K562 (cell line): ENCODE measurements around the gene TMEM207. TPM values are rescaled to one million over a fixed set of nuclear protein-coding genes. Genes with fewer than 3 reads are reported as not detected.

Experiments used
- ATAC-seq: fragments of 200-7000 bp; cut with Tn5 transposase; 3 replicates; pipeline ENCODE4 v1.9.1; 2020; ENCODE audit warnings: moderate library complexity
- BruUV-seq: library from RNA; stranded (reverse); fragments of 400-500 nt; replicated peaks from 2 replicates; lab custom pipeline; 2021; lab: Mats Ljungman, UMichigan
- CTCF ChIA-PET: fragments of 300-600 bp; formaldehyde crosslinking; extraction: SDS; loops from one replicate; lab custom pipeline; 2021; ENCODE audit warnings: low intra/inter-chr PET ratio; lab: Yijun Ruan, JAX
- POLR2A ChIA-PET: fragments of 300-600, 350-650 bp; sonication (Branson Sonifier 250); formaldehyde crosslinking; extraction: SDS; loops from one replicate; lab custom pipeline; 2021; ENCODE audit warnings: antibody characterized with exemption, inconsistent platforms; lab: Yijun Ruan, JAX
- DNase-seq, 4 experiments: peaks; one replicate each; pipeline versions ENCODE4 v3.0.0 to v3.0.0-alpha.2; 2011 to 2018; ENCODE audit warnings: low spot score in 3 of 4, mixed read lengths in 3 of 4; ENCODE audit errors: extremely low read depth in 1 of 4
- FAIRE-seq: peaks from 2 replicates; lab custom pipeline; 2011; peaks lifted over from hg19 to GRCh38; lab: Jason Lieb, UNC
- H2AFZ ChIP-seq: 2 replicates; pipeline ENCODE4 v1.6.0; 2011; ENCODE audit warnings: low read depth, low read length, control low read depth, inconsistent platforms
- H3K27ac ChIP-seq: fragments of 200-600 bp; 3 replicates; pipeline ENCODE4 v1.8.0; 2011; ENCODE audit warnings: low read depth, mild to moderate bottlenecking, control low read depth, inconsistent platforms, low read length, moderate library complexity, mixed read lengths; ENCODE audit errors: extremely low read depth
- H3K27me3 ChIP-seq, 2 experiments: fragments of 300-600 bp in 1 of 2; 2 replicates in 1 of 2; 3 replicates in 1 of 2; pipeline versions ENCODE4 v1.6.0 to v1.8.0; 2011; ENCODE audit warnings: inconsistent platforms in 2 of 2, low read length in 2 of 2, mild to moderate bottlenecking in 1 of 2, mixed read lengths in 1 of 2, moderate library complexity in 1 of 2; ENCODE audit not compliant: control insufficient read depth in 2 of 2, insufficient read depth in 2 of 2
- H3K36me3 ChIP-seq: fragments of 300-600 bp; 3 replicates; pipeline ENCODE4 v1.8.0; 2011; ENCODE audit warnings: mild to moderate bottlenecking, low read length, inconsistent platforms; ENCODE audit not compliant: control insufficient read depth, insufficient read depth
- H3K4me1 ChIP-seq, 2 experiments: fragments of 200-600 bp in 1 of 2; replicated peaks in 1 of 2; 2 replicates in 1 of 2; 3 replicates in 1 of 2; pipeline versions ENCODE4 v1.5.1 to v1.8.0; 2011; ENCODE audit warnings: inconsistent platforms in 2 of 2, low read length in 2 of 2, mild to moderate bottlenecking in 1 of 2, mixed read lengths in 1 of 2, moderate library complexity in 1 of 2; ENCODE audit not compliant: control insufficient read depth in 2 of 2, insufficient read depth in 2 of 2
- H3K4me2 ChIP-seq: 2 replicates; pipeline ENCODE4 v1.6.1; 2011; ENCODE audit warnings: low read length, control low read depth, inconsistent platforms, mixed read lengths; ENCODE audit not compliant: insufficient read depth
- H3K4me3 ChIP-seq: fragments of 200-600 bp; sonication (generic), shearing (Covaris generic); 2 replicates; pipeline ENCODE4 v1.5.1; 2016; ENCODE audit warnings: control low read depth, inconsistent platforms
- H3K79me2 ChIP-seq: fragments of 200-600 bp; 3 replicates; pipeline ENCODE4 v1.8.0; 2011; ENCODE audit warnings: low read length, inconsistent platforms; ENCODE audit not compliant: control insufficient read depth, insufficient read depth
- H3K9ac ChIP-seq, 2 experiments: 2 replicates each; pipeline versions ENCODE4 v1.6.0 to v1.6.1; 2011; ENCODE audit warnings: low read depth in 2 of 2, low read length in 2 of 2, control low read depth in 1 of 2, inconsistent platforms in 1 of 2, mild to moderate bottlenecking in 1 of 2, mixed read lengths in 1 of 2; ENCODE audit not compliant: insufficient read depth in 1 of 2
- H3K9me1 ChIP-seq: one replicate; pipeline ENCODE4 v1.6.0; 2011; ENCODE audit warnings: inconsistent platforms, mild to moderate bottlenecking, low read length, moderate library complexity; ENCODE audit not compliant: control insufficient read depth, insufficient read depth
- H3K9me3 ChIP-seq: replicated peaks from 2 replicates; pipeline ENCODE4 v1.5.1; 2011; ENCODE audit warnings: low read depth, low read length, inconsistent platforms; ENCODE audit not compliant: control insufficient read depth, insufficient read depth
- H4K20me1 ChIP-seq: replicated peaks from 2 replicates; pipeline ENCODE4 v1.6.1; 2011; ENCODE audit warnings: low read length, inconsistent platforms, mixed read lengths; ENCODE audit not compliant: control insufficient read depth, insufficient read depth
- CTBP1 ChIP-seq: fragments of 450-650 bp; IDR thresholded peaks from 2 replicates; pipeline ENCODE4 v1.6.1; 2016; ENCODE audit warnings: borderline replicate concordance
- KDM1A ChIP-seq, 2 experiments: fragments of 450-650 bp; IDR thresholded peaks; 2 replicates each; pipeline ENCODE4 v1.6.1; 2016; ENCODE audit warnings: mild to moderate bottlenecking in 2 of 2
- LEF1 ChIP-seq: fragments of 450-650 bp; IDR thresholded peaks from 2 replicates; pipeline ENCODE4 v1.6.1; 2016; ENCODE audit warnings: mild to moderate bottlenecking
- MYNN ChIP-seq, 2 experiments: sonication (generic); formaldehyde crosslinking in 1 of 2; IDR thresholded peaks; 2 replicates each; pipeline versions ENCODE4 v1.5.0 to v1.6.1; 2016 to 2020; ENCODE audit warnings: antibody characterized with exemption in 1 of 2, missing genetic modification reagents in 1 of 2
- NFATC3 ChIP-seq: fragments of 450-650 bp; IDR thresholded peaks from 2 replicates; pipeline ENCODE4 v1.6.1; 2017; ENCODE audit warnings: mild to moderate bottlenecking
- NR2C2 ChIP-seq, 2 experiments: fragments of 200-800 bp in 1 of 2; sonication (Bioruptor generic) in 1 of 2; sonication (generic) in 1 of 2; formaldehyde crosslinking in 1 of 2; IDR thresholded peaks; 2 replicates each; pipeline versions ENCODE4 v1.6.1 to v1.8.0; 2016 to 2022; ENCODE audit warnings: mild to moderate bottlenecking in 1 of 2, missing compliant biosample characterization in 1 of 2, missing genetic modification characterization in 1 of 2, missing genetic modification reagents in 1 of 2
- PHTF2 ChIP-seq: fragments of 250-450 bp; sonication (Bioruptor Pico); IDR thresholded peaks from 2 replicates; pipeline ENCODE4 v1.5.0; 2021; ENCODE audit warnings: mild to moderate bottlenecking
- SOX6 ChIP-seq: fragments of 450-650 bp; IDR thresholded peaks from 2 replicates; pipeline ENCODE4 v1.6.1; 2014; ENCODE audit warnings: mild to moderate bottlenecking
- SRSF9 ChIP-seq: fragments of 200-400 bp; formaldehyde crosslinking; IDR thresholded peaks from 2 replicates; pipeline ENCODE4 v1.6.1; 2017; ENCODE audit warnings: low read depth, low read length, borderline replicate concordance
- TEAD2 ChIP-seq: fragments of 450-650 bp; IDR thresholded peaks from 2 replicates; pipeline ENCODE4 v1.6.1; 2016; ENCODE audit warnings: missing genetic modification characterization, control low read depth, missing compliant biosample characterization
- ZNF431 ChIP-seq: sonication (generic); formaldehyde crosslinking; IDR thresholded peaks from 2 replicates; pipeline ENCODE4 v1.8.0; 2022; ENCODE audit warnings: mild to moderate bottlenecking, missing genetic modification reagents
- ZNF696 ChIP-seq: fragments of 250-450 bp; sonication (Bioruptor Pico); conservative IDR thresholded peaks from 2 replicates; pipeline ENCODE4 v1.4.0; 2020; ENCODE audit warnings: mild to moderate bottlenecking, moderate library complexity
- ZNF778 ChIP-seq: fragments of 450-650 bp; formaldehyde crosslinking; IDR thresholded peaks from 2 replicates; pipeline ENCODE4 v1.4.0; 2020; ENCODE audit warnings: mild to moderate bottlenecking, moderate library complexity
- WGBS: fragments of 100-300 bp; shearing (Covaris generic); methylation state at CpG from one replicate; pipeline ENCODE4 v1.1.6; 2016; ENCODE audit warnings: low coverage, mixed read lengths; ENCODE audit not compliant: insufficient coverage; ENCODE audit errors: missing lambda C conversion rate; 5-methylcytosine and 5-hydroxymethylcytosine counted together
- in situ Hi-C: fragments of 300-500 bp; cut with MboI; formaldehyde crosslinking; loops from 4 replicates; pipeline ENCODE4 v1.15.0; 2018; ENCODE audit warnings: inconsistent platforms, mixed read lengths
- intact Hi-C: fragments of 100-400 bp; cut with micrococcal nuclease; formaldehyde crosslinking; loops from 2 replicates; pipeline ENCODE4 v1.14.2; 2022
- polyA plus RNA-seq, 8 experiments: library from polyadenylated mRNA; depleted of rRNA in 4 of 8; stranded (reverse) in 5 of 8; unstranded in 3 of 8; fragments of >200 nt; fragmentation: Nextera tagmentation in 2 of 8; fragmentation: Illumina TruSeq in 1 of 8; extraction: Ambion mirVana in 2 of 8; extraction: Trizol in 1 of 8; gene quantifications; 2 replicates each; pipeline versions ENCODE4 v1.2.1 to v1.2.3, GENCODE V29; 2011 to 2014; ENCODE audit warnings: inconsistent platforms in 1 of 8, missing spikeins in 1 of 8
- total RNA-seq, 7 experiments: library from RNA; depleted of rRNA in 6 of 7; stranded (reverse); fragments of >200 nt in 6 of 7; fragmentation: Illumina TruSeq in 2 of 7; extraction: Trizol in 2 of 7; gene quantifications; 2 replicates each; pipeline versions ENCODE4 v1.2.1 to v1.2.3, GENCODE V29; 2011 to 2021; ENCODE audit warnings: low replicate concordance in 1 of 7
- TF ChIP-seq, protein P1 (sequence below): fragments of 250-450 bp; sonication (Bioruptor Pico); IDR thresholded peaks from 2 replicates; pipeline ENCODE4 v1.8.0; 2022; ENCODE audit warnings: inconsistent platforms, mild to moderate bottlenecking, moderate library complexity, borderline replicate concordance
- TF ChIP-seq, protein P2 (sequence below), 3 experiments: IDR thresholded peaks in 2 of 3; conservative IDR thresholded peaks in 1 of 3; 2 replicates each; pipeline ENCODE4 v1.5.1; 2011 to 2012; ENCODE audit warnings: low read length in 3 of 3, mild to moderate bottlenecking in 3 of 3, control low read depth in 2 of 3, improper control_type of control experiment in 1 of 3, inconsistent platforms in 1 of 3, low read depth in 1 of 3, mixed read lengths in 1 of 3, moderate library complexity in 1 of 3; ENCODE audit not compliant: insufficient read depth in 2 of 3

The TMEM207 gene
- total and polyA plus RNA-seq, 9 of the 15 experiments (the other 6 are each of a cell fraction or from before 2014, with no cell fraction given), result 0.04 to 0.10 (median 0.04) TPM; not detected in 4

DNA sequence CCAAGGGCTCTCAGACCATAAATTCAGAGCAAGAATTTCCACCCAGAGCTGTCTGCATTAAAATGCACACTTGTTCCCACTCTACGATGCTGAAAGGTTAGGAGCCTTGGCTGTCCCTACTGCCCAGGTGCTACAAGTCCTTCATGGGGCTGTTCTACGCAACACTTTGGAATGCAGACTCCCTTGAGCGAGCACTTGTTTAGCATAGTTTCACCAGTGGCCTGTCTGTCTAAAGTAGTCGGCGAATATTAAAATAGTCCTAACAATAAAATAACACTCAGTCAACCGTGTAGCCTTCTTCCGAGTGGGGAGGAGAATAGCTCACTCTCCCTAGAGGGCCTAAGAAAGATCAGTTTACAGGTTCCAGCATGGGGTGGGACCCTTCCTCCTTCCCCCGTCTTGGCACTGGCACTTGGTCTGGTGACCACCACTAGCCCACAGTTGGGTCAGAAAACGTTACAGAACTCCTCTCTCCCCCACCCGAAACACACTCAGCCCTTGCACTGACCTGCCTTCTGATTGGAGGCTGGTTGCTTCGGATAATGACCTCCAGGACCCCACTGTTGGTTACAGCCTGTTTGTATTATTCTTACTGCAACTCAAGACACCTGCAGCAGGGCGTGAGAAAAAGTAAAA lies 62.0 kb downstream of the TMEM207 start, which contains the start of gene CLDN16:
TSS of gene CLDN16 (plus strand) at position 586 of the 636 bp plus-strand sequence. CDS start 167 bp downstream, outside the sequence.
- Histone ChIP-seq H3K4me1 (no peaks in the 10 kb centered on the region), H3K27me3 (no peaks in the 10 kb centered on the region), H3K79me2 (no peaks in the 10 kb centered on the region), H3K9ac (no peak within 1 kb of the TSS), H3K9me1 (no peaks in the 10 kb centered on the region), H3K4me3 (no peak within 1 kb of the TSS), H3K27ac (no peak within 1 kb of the TSS), H3K9me3 (0 out of 2 replicates have a peak, but pooled peaks cover 1% of the 10 kb centered on the region), H3K4me2 (no peak within 1 kb of the TSS), H4K20me1 (no peaks in the 10 kb centered on the region), H2AFZ (no peak within 1 kb of the TSS), H3K36me3 (no peaks in the 10 kb centered on the region)
- ChIA-PET POLR2A (no interaction called here), CTCF (interaction anchor here (0.7 kb wide), 1 partner anchor 115 kb away, joined by 3 read pairs; no protein-coding TSS in a partner anchor)
- in situ Hi-C loops (no loop called here), intact Hi-C loops (no loop called here)
- TF ChIP-seq PHTF2 (CRISPR knock-in tag), result no peak
- no peak for TF ChIP-seq ZNF431 (CRISPR knock-in tag)
- TF ChIP-seq, protein P1, sequence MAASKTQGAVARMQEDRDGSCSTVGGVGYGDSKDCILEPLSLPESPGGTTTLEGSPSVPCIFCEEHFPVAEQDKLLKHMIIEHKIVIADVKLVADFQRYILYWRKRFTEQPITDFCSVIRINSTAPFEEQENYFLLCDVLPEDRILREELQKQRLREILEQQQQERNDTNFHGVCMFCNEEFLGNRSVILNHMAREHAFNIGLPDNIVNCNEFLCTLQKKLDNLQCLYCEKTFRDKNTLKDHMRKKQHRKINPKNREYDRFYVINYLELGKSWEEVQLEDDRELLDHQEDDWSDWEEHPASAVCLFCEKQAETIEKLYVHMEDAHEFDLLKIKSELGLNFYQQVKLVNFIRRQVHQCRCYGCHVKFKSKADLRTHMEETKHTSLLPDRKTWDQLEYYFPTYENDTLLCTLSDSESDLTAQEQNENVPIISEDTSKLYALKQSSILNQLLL (CRISPR knock-in tag), result no peak
- TF ChIP-seq KDM1A (IDR thresholded peaks at IDR 0.05), result no peak
- TF ChIP-seq, protein P2, sequence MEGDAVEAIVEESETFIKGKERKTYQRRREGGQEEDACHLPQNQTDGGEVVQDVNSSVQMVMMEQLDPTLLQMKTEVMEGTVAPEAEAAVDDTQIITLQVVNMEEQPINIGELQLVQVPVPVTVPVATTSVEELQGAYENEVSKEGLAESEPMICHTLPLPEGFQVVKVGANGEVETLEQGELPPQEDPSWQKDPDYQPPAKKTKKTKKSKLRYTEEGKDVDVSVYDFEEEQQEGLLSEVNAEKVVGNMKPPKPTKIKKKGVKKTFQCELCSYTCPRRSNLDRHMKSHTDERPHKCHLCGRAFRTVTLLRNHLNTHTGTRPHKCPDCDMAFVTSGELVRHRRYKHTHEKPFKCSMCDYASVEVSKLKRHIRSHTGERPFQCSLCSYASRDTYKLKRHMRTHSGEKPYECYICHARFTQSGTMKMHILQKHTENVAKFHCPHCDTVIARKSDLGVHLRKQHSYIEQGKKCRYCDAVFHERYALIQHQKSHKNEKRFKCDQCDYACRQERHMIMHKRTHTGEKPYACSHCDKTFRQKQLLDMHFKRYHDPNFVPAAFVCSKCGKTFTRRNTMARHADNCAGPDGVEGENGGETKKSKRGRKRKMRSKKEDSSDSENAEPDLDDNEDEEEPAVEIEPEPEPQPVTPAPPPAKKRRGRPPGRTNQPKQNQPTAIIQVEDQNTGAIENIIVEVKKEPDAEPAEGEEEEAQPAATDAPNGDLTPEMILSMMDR (IDR thresholded peaks at IDR 0.05 in 2 of 3, conservative IDR thresholded peaks at IDR 0.05 in 1 of 3; ENCODE audit: insufficient read depth in 2 of 3, low read depth in 1 of 3, low read length in 3 of 3), result no peak
- TF ChIP-seq MYNN (IDR thresholded peaks at IDR 0.05), result no peak
- no peak for TF ChIP-seq MYNN (CRISPR knock-in tag; IDR thresholded peaks at IDR 0.05)
- no peak for TF ChIP-seq ZNF778 (CRISPR knock-in tag)
- TF ChIP-seq LEF1, result no peak
- no peak for TF ChIP-seq NR2C2 (CRISPR knock-in tag; IDR thresholded peaks at IDR 0.05)
- TF ChIP-seq NR2C2 (tag; IDR thresholded peaks at IDR 0.05), result no peak
- no peak for TF ChIP-seq NFATC3
- TF ChIP-seq CTBP1, result no peak
- TF ChIP-seq SOX6, result no peak
- TF ChIP-seq SRSF9, result no peak
- TF ChIP-seq ZNF696 (CRISPR knock-in tag), result no peak
- TF ChIP-seq TEAD2 (tag), result no peak
- FAIRE-seq, result no peak
- WGBS, result 0% methylated on average over 12 of the region's 12 CpGs
- no peak for DNase-seq
- no peak for ATAC-seq
- no TSS peak for BruUV-seq
